DND-41 (cell line): Measurements from ENCODE around the gene PET100.

Experiments used
- ATAC-seq: fragments of 200-7000 bp; cut with Tn5 transposase; 3 replicates; pipeline ENCODE4 v1.9.1; 2021; ENCODE audit warnings: low read depth; ENCODE audit not compliant: insufficient read depth
- DNase-seq: peaks from one replicate; pipeline ENCODE4 v3.0.0-alpha.2; 2020
- H2AFZ ChIP-seq: 2 replicates; pipeline ENCODE4 v1.6.0; 2012; ENCODE audit warnings: low read depth, low read length
- H3K27ac ChIP-seq: 2 replicates; pipeline ENCODE4 v1.5.1; 2012; ENCODE audit warnings: low read length, inconsistent platforms
- H3K27me3 ChIP-seq: fragments of 200-600 bp; sonication (generic); 2 replicates; pipeline ENCODE4 v1.6.0; 2012; ENCODE audit warnings: low read length, mild to moderate bottlenecking, inconsistent platforms; ENCODE audit not compliant: insufficient read depth, poor library complexity
- H3K36me3 ChIP-seq: 2 replicates; pipeline ENCODE4 v1.5.1; 2012; ENCODE audit warnings: low read length, inconsistent platforms; ENCODE audit not compliant: insufficient read depth
- H3K4me1 ChIP-seq: 2 replicates; pipeline ENCODE4 v1.5.1; 2012; ENCODE audit warnings: mild to moderate bottlenecking, low read length; ENCODE audit not compliant: insufficient read depth
- H3K4me2 ChIP-seq: 2 replicates; pipeline ENCODE4 v1.6.0; 2012; ENCODE audit warnings: mild to moderate bottlenecking, moderate library complexity, low read length, inconsistent platforms; ENCODE audit not compliant: insufficient read depth
- H3K4me3 ChIP-seq, 2 experiments: fragments of 200-600 bp in 1 of 2; shearing (Covaris generic) in 1 of 2; 2 replicates each; pipeline ENCODE4 v1.5.1; 2012 to 2016; ENCODE audit warnings: inconsistent platforms in 2 of 2, low read length in 2 of 2, mild to moderate bottlenecking in 2 of 2, low read depth in 1 of 2, moderate library complexity in 1 of 2
- H3K79me2 ChIP-seq: 2 replicates; pipeline ENCODE4 v1.6.0; 2012; ENCODE audit warnings: low read length, inconsistent platforms; ENCODE audit not compliant: insufficient read depth
- H3K9ac ChIP-seq: 2 replicates; pipeline ENCODE4 v1.6.0; 2012; ENCODE audit warnings: low read depth, mild to moderate bottlenecking, inconsistent platforms, low read length, moderate library complexity
- H3K9me3 ChIP-seq: 2 replicates; pipeline ENCODE4 v1.5.1; 2012; ENCODE audit warnings: low read length, moderate library complexity, mild to moderate bottlenecking, inconsistent platforms; ENCODE audit not compliant: insufficient read depth, severe bottlenecking
- H4K20me1 ChIP-seq: 2 replicates; pipeline ENCODE4 v1.6.0; 2012; ENCODE audit warnings: low read length; ENCODE audit not compliant: insufficient read depth
- EZH2 ChIP-seq: IDR thresholded peaks from 3 replicates; pipeline ENCODE4 v1.6.1; 2012; ENCODE audit warnings: borderline replicate concordance, low read depth, mild to moderate bottlenecking, moderate library complexity, low read length, inconsistent platforms; ENCODE audit not compliant: severe bottlenecking
- TF ChIP-seq, protein P1 (sequence below): IDR thresholded peaks from 2 replicates; pipeline ENCODE4 v1.5.1; 2012; ENCODE audit warnings: borderline replicate concordance, low read length, moderate library complexity, mild to moderate bottlenecking; ENCODE audit not compliant: poor library complexity, severe bottlenecking; ENCODE audit errors: extremely low read depth

PET100 gene

DNA sequence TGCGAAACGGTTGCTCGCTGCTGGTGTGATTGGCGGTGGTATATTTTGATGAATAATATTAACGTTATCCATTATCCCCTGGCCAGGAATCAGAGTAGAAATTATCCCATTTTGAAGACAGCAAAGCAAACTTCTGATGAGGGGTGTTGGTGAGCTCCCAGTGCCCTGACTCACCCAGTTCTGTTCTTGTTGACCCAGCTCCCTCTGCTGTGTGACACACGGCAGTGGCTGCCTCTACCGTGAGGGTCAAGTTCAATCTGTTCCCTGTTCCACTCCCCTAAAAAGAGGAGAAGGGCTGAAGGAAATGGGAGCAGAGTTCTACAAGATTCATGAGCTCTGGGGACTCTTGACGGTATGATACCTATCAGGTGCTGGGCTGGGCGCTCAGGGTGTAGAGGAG, 31.9 kb upstream of the PET100 start:
- Histone ChIP-seq H3K27me3 (no peaks in the 10 kb centered on the region), H3K4me1 (no peaks in the 10 kb centered on the region), H3K9me3 (no peaks in the 10 kb centered on the region), H3K9ac (no peak overlapping the region), H3K79me2 (no peaks in the 10 kb centered on the region), H3K27ac (no peak overlapping the region), H3K36me3 (no peaks in the 10 kb centered on the region), H3K4me2 (no peak overlapping the region), H3K4me3 (no peak overlapping the region), H4K20me1 (no peaks in the 10 kb centered on the region), H2AFZ (no peak overlapping the region)
- DNase-seq = no peak
- TF ChIP-seq, protein P1, sequence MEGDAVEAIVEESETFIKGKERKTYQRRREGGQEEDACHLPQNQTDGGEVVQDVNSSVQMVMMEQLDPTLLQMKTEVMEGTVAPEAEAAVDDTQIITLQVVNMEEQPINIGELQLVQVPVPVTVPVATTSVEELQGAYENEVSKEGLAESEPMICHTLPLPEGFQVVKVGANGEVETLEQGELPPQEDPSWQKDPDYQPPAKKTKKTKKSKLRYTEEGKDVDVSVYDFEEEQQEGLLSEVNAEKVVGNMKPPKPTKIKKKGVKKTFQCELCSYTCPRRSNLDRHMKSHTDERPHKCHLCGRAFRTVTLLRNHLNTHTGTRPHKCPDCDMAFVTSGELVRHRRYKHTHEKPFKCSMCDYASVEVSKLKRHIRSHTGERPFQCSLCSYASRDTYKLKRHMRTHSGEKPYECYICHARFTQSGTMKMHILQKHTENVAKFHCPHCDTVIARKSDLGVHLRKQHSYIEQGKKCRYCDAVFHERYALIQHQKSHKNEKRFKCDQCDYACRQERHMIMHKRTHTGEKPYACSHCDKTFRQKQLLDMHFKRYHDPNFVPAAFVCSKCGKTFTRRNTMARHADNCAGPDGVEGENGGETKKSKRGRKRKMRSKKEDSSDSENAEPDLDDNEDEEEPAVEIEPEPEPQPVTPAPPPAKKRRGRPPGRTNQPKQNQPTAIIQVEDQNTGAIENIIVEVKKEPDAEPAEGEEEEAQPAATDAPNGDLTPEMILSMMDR = no peak
- TF ChIP-seq EZH2 = no peak
- no peak for ATAC-seq

DNA sequence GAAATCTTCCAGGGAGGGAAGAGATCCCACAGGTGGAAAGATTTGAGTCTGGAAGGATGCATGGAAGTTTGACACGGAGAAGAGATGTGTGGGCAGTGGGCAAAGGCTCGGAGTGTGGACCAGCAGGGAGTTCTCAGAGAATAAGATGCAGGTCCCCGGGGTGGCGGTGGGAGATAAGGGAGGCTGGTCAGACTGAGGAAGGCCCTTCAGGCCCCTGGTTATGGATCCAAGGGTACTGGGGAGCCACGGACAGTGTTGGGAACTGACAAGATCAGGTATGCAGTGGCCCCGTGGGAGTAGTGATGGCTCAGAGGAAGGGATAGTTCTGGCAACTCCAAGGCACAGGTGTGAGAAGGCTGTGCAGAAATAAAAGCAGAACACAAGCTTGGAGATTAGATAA, 31.4 kb upstream of the PET100 start:
- Histone ChIP-seq H4K20me1 (no peaks in the 10 kb centered on the region), H3K36me3 (no peaks in the 10 kb centered on the region), H3K4me1 (no peaks in the 10 kb centered on the region), H3K4me2 (no peak overlapping the region), H3K9me3 (no peaks in the 10 kb centered on the region), H3K79me2 (no peaks in the 10 kb centered on the region), H3K4me3 (no peak overlapping the region), H2AFZ (no peak overlapping the region), H3K27me3 (no peaks in the 10 kb centered on the region), H3K9ac (no peak overlapping the region), H3K27ac (no peak overlapping the region)
- DNase-seq (no peak), ATAC-seq (no peak)
- TF ChIP-seq EZH2 = no peak
- TF ChIP-seq, protein P1 = no peak

DNA sequence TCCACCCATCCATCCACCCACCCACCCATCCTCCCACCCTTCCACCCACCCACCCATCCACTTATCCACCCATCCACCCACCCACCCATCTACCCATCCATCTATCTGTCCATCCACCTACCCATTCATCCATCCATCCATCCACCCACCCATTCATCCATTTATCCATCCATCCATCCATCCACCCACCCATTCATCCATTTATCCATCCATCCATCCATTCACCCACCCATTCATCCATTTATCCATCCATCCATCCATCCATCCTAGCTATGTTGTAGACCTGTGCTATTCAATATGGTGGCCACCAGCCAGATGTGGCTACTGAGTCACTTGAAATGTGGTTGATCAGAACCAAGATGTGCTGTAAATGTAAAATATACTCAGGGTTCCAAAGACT, 28.9 kb upstream of the PET100 start:
- Histone ChIP-seq H3K4me3 (no peak overlapping the region), H3K79me2 (no peaks in the 10 kb centered on the region), H3K36me3 (no peaks in the 10 kb centered on the region), H2AFZ (no peak overlapping the region), H3K9ac (no peak overlapping the region), H3K4me2 (no peak overlapping the region), H3K9me3 (no peaks in the 10 kb centered on the region), H3K4me1 (no peaks in the 10 kb centered on the region), H3K27me3 (no peaks in the 10 kb centered on the region), H3K27ac (no peak overlapping the region), H4K20me1 (no peaks in the 10 kb centered on the region)
- DNase-seq (no peak), ATAC-seq (no peak)
- TF ChIP-seq, protein P1 = no peak
